Mesenchymal stem cell (in vitro differentiated cells and primary cell): ENCODE measurements around the gene SETSIP. TPM values are rescaled to one million over a fixed set of nuclear protein-coding genes. Genes with fewer than 3 reads are reported as not detected.
A peak's percentile ranks its signal among the peaks of the same experiment; 100 is the strongest.

Source experiments
- DNase-seq: peaks from one replicate; pipeline ENCODE4 v3.0.0-alpha.2; 2013
- H2AFZ ChIP-seq: one replicate; pipeline ENCODE4 v1.6.1; 2013; ENCODE audit warnings: low read depth, mild to moderate bottlenecking, control low read depth, inconsistent platforms, low read length, moderate library complexity
- H2AK5ac ChIP-seq: 2 replicates; pipeline ENCODE4 v1.6.1; 2013; ENCODE audit warnings: low read length, moderate library complexity, mild to moderate bottlenecking, inconsistent platforms; ENCODE audit not compliant: severe bottlenecking
- H2BK120ac ChIP-seq: one replicate; pipeline ENCODE4 v1.6.1; 2013; ENCODE audit warnings: low read depth, mild to moderate bottlenecking, inconsistent platforms, low read length, moderate library complexity
- H2BK12ac ChIP-seq, 2 experiments: one replicate each; pipeline ENCODE4 v1.6.1; 2013; ENCODE audit warnings: inconsistent platforms in 2 of 2, low read length in 2 of 2, mild to moderate bottlenecking in 2 of 2, moderate library complexity in 2 of 2, control low read depth in 1 of 2
- H2BK15ac ChIP-seq: one replicate; pipeline ENCODE4 v1.6.1; 2013; ENCODE audit warnings: mild to moderate bottlenecking, low read depth, inconsistent platforms; ENCODE audit not compliant: poor library complexity, severe bottlenecking
- H2BK5ac ChIP-seq: 2 replicates; pipeline ENCODE4 v1.6.1; 2013; ENCODE audit warnings: low read depth, mild to moderate bottlenecking, low read length, control low read depth, inconsistent platforms; ENCODE audit not compliant: poor library complexity, severe bottlenecking
- H3K14ac ChIP-seq, 2 experiments: one replicate each; pipeline ENCODE4 v1.6.1; 2013; ENCODE audit warnings: inconsistent platforms in 2 of 2, low read length in 2 of 2, control low read depth in 1 of 2, mild to moderate bottlenecking in 1 of 2, moderate library complexity in 1 of 2
- H3K18ac ChIP-seq, 2 experiments: one replicate each; pipeline ENCODE4 v1.6.1; 2013; ENCODE audit warnings: inconsistent platforms in 2 of 2, low read length in 2 of 2, control low read depth in 1 of 2, low read depth in 1 of 2, mild to moderate bottlenecking in 1 of 2
- H3K23ac ChIP-seq, 2 experiments: one replicate each; pipeline ENCODE4 v1.6.1; 2013; ENCODE audit warnings: inconsistent platforms in 2 of 2, low read length in 2 of 2, mild to moderate bottlenecking in 2 of 2, moderate library complexity in 2 of 2, control low read depth in 1 of 2
- H3K27ac ChIP-seq: 2 replicates; pipeline ENCODE4 v1.5.1; 2013; ENCODE audit warnings: mild to moderate bottlenecking, moderate library complexity, low read length, control low read depth, inconsistent platforms; ENCODE audit not compliant: poor library complexity, severe bottlenecking
- H3K27me3 ChIP-seq, 2 experiments: 2 replicates each; pipeline versions ENCODE4 v1.6.1 to v1.7.0; 2013; ENCODE audit warnings: low read length in 2 of 2, mild to moderate bottlenecking in 2 of 2, moderate library complexity in 2 of 2, control low read depth in 1 of 2, inconsistent platforms in 1 of 2; ENCODE audit not compliant: control insufficient read depth in 1 of 2, insufficient read depth in 1 of 2
- H3K36me3 ChIP-seq, 2 experiments: 2 replicates each; pipeline versions ENCODE4 v1.6.1 to v1.7.0; 2013; ENCODE audit warnings: low read length in 2 of 2, control low read depth in 1 of 2, inconsistent platforms in 1 of 2, low read depth in 1 of 2, mild to moderate bottlenecking in 1 of 2; ENCODE audit not compliant: insufficient read depth in 2 of 2, control insufficient read depth in 1 of 2
- H3K4ac ChIP-seq, 2 experiments: one replicate each; pipeline ENCODE4 v1.6.1; 2013; ENCODE audit warnings: inconsistent platforms in 2 of 2, low read length in 2 of 2, mild to moderate bottlenecking in 2 of 2, moderate library complexity in 2 of 2, control low read depth in 1 of 2, low read depth in 1 of 2
- H3K4me1 ChIP-seq: 2 replicates; pipeline ENCODE4 v1.6.1; 2013; ENCODE audit warnings: low read depth, low read length, control low read depth; ENCODE audit not compliant: control insufficient read depth, insufficient read depth
- H3K4me2 ChIP-seq: 2 replicates; pipeline ENCODE4 v1.6.1; 2013; ENCODE audit warnings: low read length, mild to moderate bottlenecking, inconsistent platforms; ENCODE audit not compliant: poor library complexity, severe bottlenecking
- H3K4me3 ChIP-seq, 2 experiments: 2 replicates each; pipeline versions ENCODE4 v1.5.1 to v1.7.0; 2013; ENCODE audit warnings: low read length in 2 of 2, mild to moderate bottlenecking in 2 of 2, control low read depth in 1 of 2, low read depth in 1 of 2; ENCODE audit not compliant: insufficient read depth in 1 of 2
- H3K79me1 ChIP-seq: replicated peaks from 2 replicates; pipeline ENCODE4 v1.6.1; 2013; ENCODE audit warnings: mild to moderate bottlenecking, control low read depth, low read length, inconsistent platforms; ENCODE audit not compliant: poor library complexity, severe bottlenecking
- H3K9ac ChIP-seq: 2 replicates; pipeline ENCODE4 v1.7.0; 2013; ENCODE audit warnings: mild to moderate bottlenecking, low read length, moderate library complexity
- H3K9me3 ChIP-seq: 2 replicates; pipeline ENCODE4 v1.7.0; 2013; ENCODE audit warnings: mild to moderate bottlenecking, low read length; ENCODE audit not compliant: control insufficient read depth
- H4K8ac ChIP-seq: one replicate; pipeline ENCODE4 v1.6.1; 2013; ENCODE audit warnings: inconsistent platforms, mild to moderate bottlenecking, low read length, moderate library complexity
- H4K91ac ChIP-seq: one replicate; pipeline ENCODE4 v1.6.1; 2013; ENCODE audit warnings: mild to moderate bottlenecking, low read length, inconsistent platforms
- WGBS: methylation state at CpG from one replicate; pipeline ENCODE4 v1.1.7; 2013; ENCODE audit warnings: mixed read lengths; 5-methylcytosine and 5-hydroxymethylcytosine counted together
- polyA plus RNA-seq, 2 experiments: library from polyadenylated mRNA; stranded (reverse); fragments of 200-250 nt; gene quantifications; one replicate each; pipeline ENCODE4 v1.2.3, GENCODE V29; 2013

Gene SETSIP, protein sequence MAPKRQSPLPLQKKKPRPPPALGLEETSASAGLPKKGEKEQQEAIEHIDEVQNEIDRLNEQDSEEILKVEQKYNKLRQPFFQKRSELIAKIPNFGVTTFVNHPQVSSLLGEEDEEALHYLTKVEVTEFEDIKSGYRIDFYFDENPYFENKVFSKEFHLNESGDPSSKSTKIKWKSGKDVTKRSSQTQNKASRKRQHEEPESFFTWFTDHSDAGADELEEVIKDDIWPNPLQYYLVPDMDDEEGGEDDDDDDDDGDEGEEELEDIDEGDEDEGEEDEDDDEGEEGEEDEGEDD
- 0.21 TPM for polyA plus RNA-seq (2013, experiment 1 of 2)
- polyA plus RNA-seq (2013, experiment 2 of 2), result 0.21 TPM

- no peak within 1 kb of the TSS for H2AFZ ChIP-seq
- H3K9ac ChIP-seq, result no peak within 1 kb of the TSS
- H3K4me3 ChIP-seq, result no peak within 1 kb of the TSS
- no peaks in the 10 kb centered on the region for H3K9me3 ChIP-seq
- H3K36me3 ChIP-seq, result no peaks in the 10 kb centered on the region
- H3K79me1 ChIP-seq, result no peaks in the 10 kb centered on the region
- H2BK12ac ChIP-seq, result no peak within 1 kb of the TSS
- no peak within 1 kb of the TSS for H2BK120ac ChIP-seq
- no peak within 1 kb of the TSS for H3K14ac ChIP-seq
- no peak within 1 kb of the TSS for H2AK5ac ChIP-seq
- no peaks in the 10 kb centered on the region for H3K27me3 ChIP-seq
- H3K18ac ChIP-seq, result no peak within 1 kb of the TSS
- no peak within 1 kb of the TSS for H3K27ac ChIP-seq
- 92% methylated on average over 3 of the region's 3 CpGs for WGBS
- no peak within 1 kb of the TSS for H3K4me2 ChIP-seq
- H2BK15ac ChIP-seq, result no peak within 1 kb of the TSS
- H3K4ac ChIP-seq, result no peak within 1 kb of the TSS
- H4K8ac ChIP-seq, result no peak within 1 kb of the TSS
- H2BK5ac ChIP-seq, result no peak within 1 kb of the TSS
- no peak within 1 kb of the TSS for H3K23ac ChIP-seq
- no peaks in the 10 kb centered on the region for H3K4me1 ChIP-seq
- H4K91ac ChIP-seq, result no peak within 1 kb of the TSS
- no peak for DNase-seq
These were observed at the start of gene SETSIP for GRCh38 chr1:92075311-92075710. Gene SETSIP (minus strand): TSS chr1:92075411. CDS start chr1:92075411, 0 bp downstream.

DNA sequence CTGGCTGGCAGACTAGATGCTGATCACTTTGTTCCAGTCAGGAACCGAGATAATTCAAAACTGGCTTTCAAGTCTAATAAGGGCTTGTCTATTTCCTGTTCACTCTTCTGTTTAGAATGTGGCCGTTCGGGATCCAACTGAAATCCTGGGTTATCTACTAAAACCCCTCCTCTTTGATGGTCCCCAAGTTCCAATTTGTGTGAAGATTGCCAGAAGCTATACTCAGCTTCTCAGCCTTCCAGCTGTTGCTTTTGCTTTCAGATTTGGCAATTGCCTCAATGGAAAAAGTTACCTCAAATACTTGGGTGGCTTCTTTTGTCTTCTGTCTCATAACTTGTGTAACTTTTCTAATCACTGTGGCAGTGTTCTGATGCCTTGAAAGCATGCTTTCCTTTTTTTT lies 48.7 kb upstream of the SETSIP start:
- H3K14ac ChIP-seq, result no peak overlapping the region
- H3K27me3 ChIP-seq, result no peaks in the 10 kb centered on the region
- H4K8ac ChIP-seq, result no peak overlapping the region
- H2BK15ac ChIP-seq, result no peak overlapping the region
- no peak overlapping the region for H3K4me3 ChIP-seq
- H3K27ac ChIP-seq, result no peak overlapping the region
- H3K4me1 ChIP-seq, result no peaks in the 10 kb centered on the region
- no peak overlapping the region for H2AFZ ChIP-seq
- H2AK5ac ChIP-seq, result no peak overlapping the region
- DNase-seq, result peak; percentile 11
- H3K4me2 ChIP-seq, result no peak overlapping the region
- no peak overlapping the region for H2BK120ac ChIP-seq
- H3K79me1 ChIP-seq, result no peaks in the 10 kb centered on the region
- no peak overlapping the region for H3K9ac ChIP-seq
- H3K9me3 ChIP-seq, result no peaks in the 10 kb centered on the region
- H2BK5ac ChIP-seq, result no peak overlapping the region
- H2BK12ac ChIP-seq, result no peak overlapping the region
- H3K4ac ChIP-seq, result no peak overlapping the region
- no peaks in the 10 kb centered on the region for H3K36me3 ChIP-seq
- H3K18ac ChIP-seq, result no peak overlapping the region
- no peak overlapping the region for H4K91ac ChIP-seq
- 58% methylated on average over 3 of the region's 3 CpGs for WGBS
- H3K23ac ChIP-seq, result no peak overlapping the region

- no peak overlapping the region for H2AK5ac ChIP-seq
- H3K27ac ChIP-seq, result no peak overlapping the region
- WGBS, result no CpG with 5 or more reads among the region's 3 CpGs
- H3K4me1 ChIP-seq, result no peaks in the 10 kb centered on the region
- no peak overlapping the region for H3K18ac ChIP-seq
- peaks cover 0 to 4% of the 10 kb centered on the region in 2 experiments for H3K36me3 ChIP-seq
- H4K91ac ChIP-seq, result no peak overlapping the region
- no peak overlapping the region for H3K4me3 ChIP-seq
- DNase-seq, result peak; percentile 6
- H2BK15ac ChIP-seq, result no peak overlapping the region
- H4K8ac ChIP-seq, result no peak overlapping the region
- no peak overlapping the region for H3K9ac ChIP-seq
- H2AFZ ChIP-seq, result no peak overlapping the region
- no peak overlapping the region for H3K14ac ChIP-seq
- H3K9me3 ChIP-seq, result no peaks in the 10 kb centered on the region
- H3K4ac ChIP-seq, result no peak overlapping the region
- H3K4me2 ChIP-seq, result no peak overlapping the region
- no peak overlapping the region for H2BK12ac ChIP-seq
- H2BK5ac ChIP-seq, result no peak overlapping the region
- H3K23ac ChIP-seq, result no peak overlapping the region
- no peak overlapping the region for H2BK120ac ChIP-seq
- no peaks in the 10 kb centered on the region for H3K79me1 ChIP-seq
- H3K27me3 ChIP-seq, result no peaks in the 10 kb centered on the region
These were observed 43.6 kb upstream of the SETSIP start for GRCh38 chr1:92118826-92119225.

DNA sequence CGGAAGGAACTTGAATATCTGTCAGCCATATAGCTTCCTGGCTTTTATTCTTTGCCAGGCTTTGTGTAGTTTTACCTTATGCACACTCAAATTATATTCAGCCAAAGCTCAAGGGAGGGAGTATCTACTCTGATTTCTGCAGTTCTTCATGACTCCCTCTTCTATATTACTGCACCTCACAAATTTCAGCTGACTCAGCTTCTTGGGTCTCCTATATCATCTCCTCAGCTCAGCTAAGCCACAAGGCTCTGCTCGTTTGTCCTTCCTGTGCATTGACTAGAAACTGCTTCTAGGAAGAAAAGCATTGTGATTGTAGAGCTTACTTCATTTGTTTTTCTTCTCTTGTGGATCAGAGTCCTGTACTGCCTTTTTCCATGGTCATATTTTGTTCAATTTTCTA lies 42.3 kb upstream of the SETSIP start:
- H3K27me3 ChIP-seq, result no peaks in the 10 kb centered on the region
- no peak overlapping the region for H3K14ac ChIP-seq
- no peak overlapping the region for H3K18ac ChIP-seq
- H3K4me1 ChIP-seq, result no peaks in the 10 kb centered on the region
- no peak overlapping the region for H3K4me2 ChIP-seq
- no peak for DNase-seq
- H3K4me3 ChIP-seq, result no peak overlapping the region
- H3K36me3 ChIP-seq, result peaks cover 0 to 4% of the 10 kb centered on the region in 2 experiments
- no peak overlapping the region for H4K8ac ChIP-seq
- H2AK5ac ChIP-seq, result no peak overlapping the region
- H2BK5ac ChIP-seq, result no peak overlapping the region
- H3K4ac ChIP-seq, result no peak overlapping the region
- H3K27ac ChIP-seq, result no peak overlapping the region
- H3K9me3 ChIP-seq, result no peaks in the 10 kb centered on the region
- no peak overlapping the region for H2BK12ac ChIP-seq
- H4K91ac ChIP-seq, result no peak overlapping the region
- no peak overlapping the region for H2BK15ac ChIP-seq
- 90% methylated on average over 1 of the region's 2 CpGs for WGBS
- H3K23ac ChIP-seq, result no peak overlapping the region
- no peak overlapping the region for H3K9ac ChIP-seq
- no peaks in the 10 kb centered on the region for H3K79me1 ChIP-seq
- no peak overlapping the region for H2AFZ ChIP-seq
- no peak overlapping the region for H2BK120ac ChIP-seq
